Heart left ventricle (tissue), 16 donors: ENCODE results near the gene RIC8A. TPM values are rescaled to one million over a fixed set of nuclear protein-coding genes. Genes with fewer than 3 reads are reported as not detected.

Experiments used
- ATAC-seq, 4 donors: fragments of 200-7000 bp; cut with Tn5 transposase; one replicate each; pipeline ENCODE4 v1.9.1; 2020 to 2022; ENCODE audit warnings: moderate library complexity in 4 of 4, mild to moderate bottlenecking in 3 of 4, moderate number of reproducible peaks in 1 of 4
- DNase-seq, 5 donors: peaks; one replicate each; pipeline ENCODE4 v3.0.0-alpha.2; 2020
- H3K27ac ChIP-seq, 12 donors: fragments of 200-600 bp; sonication (generic) in 4 of 12; one replicate each; pipeline versions ENCODE4 v1.5.0 to v1.8.0; 2016 to 2022; ENCODE audit warnings: mild to moderate bottlenecking in 2 of 12
- H3K27me3 ChIP-seq, 9 donors: fragments of 200-600 bp; sonication (generic) in 2 of 9; one replicate each; pipeline versions ENCODE4 v1.5.1 to v1.8.0; 2016 to 2022; ENCODE audit warnings: mild to moderate bottlenecking in 3 of 9
- H3K36me3 ChIP-seq, 9 donors: fragments of 200-600 bp; sonication (generic) in 2 of 9; one replicate each; pipeline versions ENCODE4 v1.5.0 to v1.8.0; 2018 to 2022; ENCODE audit warnings: mild to moderate bottlenecking in 2 of 9
- H3K4me1 ChIP-seq, 12 donors: fragments of 200-600 bp; sonication (generic) in 4 of 12; one replicate each; pipeline versions ENCODE4 v1.5.0 to v1.8.0; 2016 to 2022; ENCODE audit warnings: mild to moderate bottlenecking in 3 of 12
- H3K4me3 ChIP-seq, 12 donors: fragments of 200-600 bp; sonication (generic) in 4 of 12; one replicate each; pipeline versions ENCODE4 v1.5.0 to v1.8.0; 2017 to 2022; ENCODE audit warnings: mild to moderate bottlenecking in 9 of 12, moderate library complexity in 4 of 12
- H3K9me3 ChIP-seq, 12 donors: fragments of 200-600 bp; sonication (generic) in 4 of 12; one replicate each; pipeline versions ENCODE4 v1.5.0 to v1.8.0; 2016 to 2022; ENCODE audit warnings: mild to moderate bottlenecking in 1 of 12
- CTCF ChIP-seq, 12 donors: fragments of 200-600 bp; sonication (generic) in 4 of 12; IDR thresholded peaks; one replicate each; pipeline versions ENCODE4 v1.5.0 to v1.8.0; 2018 to 2022; ENCODE audit warnings: antibody characterized with exemption in 12 of 12, mild to moderate bottlenecking in 5 of 12
- POLR2A ChIP-seq, 2 donors: fragments of 450-650 bp; IDR thresholded peaks; one replicate each; pipeline ENCODE4 v1.6.1; 2017; ENCODE audit warnings: antibody characterized with exemption in 2 of 2, mild to moderate bottlenecking in 2 of 2, moderate library complexity in 2 of 2
- WGBS, 4 donors: extraction: QIAGEN DNeasy Blood & Tissue Kit in 2 of 4; methylation state at CpG; one replicate each; pipeline versions ENCODE4 v1.1.5 to v1.1.7; 2013 to 2018; 5-methylcytosine and 5-hydroxymethylcytosine counted together
- intact Hi-C, 10 donors: fragments of 100-400 bp; cut with DNase I; formaldehyde crosslinking; loops; one replicate each; pipeline versions ENCODE4 v1.11.1 to v1.14.2; 2022
- polyA plus RNA-seq, 2 donors: library from polyadenylated mRNA; stranded (reverse); fragments of 200-250 nt; gene quantifications; one replicate each; pipeline ENCODE4 v1.2.3, GENCODE V29; 2013
- total RNA-seq, 9 donors: library from RNA; depleted of rRNA in 2 of 9; stranded (reverse); fragments of >200 nt in 2 of 9; fragmentation: NEBNext Ultra II Directional in 3 of 9; extraction: Animal tissue kit (Norgen Biotek cat#: 25700) in 3 of 9; gene quantifications; one replicate each; pipeline versions ENCODE4 v1.1.0 to v1.2.4, GENCODE V29; 2016 to 2023
- donor health status: ischemic (EF 13 %, LVEDD 7.1; RV severe dilation, severe dysfunction).
- donor health status: healthy with polysubstance abuse.
- donor health status: DM: no; HTN: yes; CAD: no.
- donor health status: DM: no; HTN: no; CAD: no.
- donor health status: ischemic (EF 25% LVEDD 6.9; RV normal size, moderate dysfunction).
- donor health status: ischemic (EF 25% LVEDD 5.7; RV mildly dilated, moderate dysfunction).
- donor health status: healthy.
- donor health status: DM: yes; HTN: yes; CAD: no.
- donor health status: ischemic (EF 35%, LVEDD 5.7; RV mildly dilated, moderate dysfunction).
- donor health status: nonischemic (EF 11% LVEDD 7.7; RV severe dilation, severe dysfunction).
- donor health status: DM: yes; HTN: yes; CAD: no.
- donor health status: PGD.
- donor health status: ischemic (EF 29% LVEDD 5.4; RV normal size, mild dysfunction).
- donor health status: nonischemic (EF 23%, LVEDD 6.1; RV moderate dilation, normal function).

The RIC8A gene
- total and polyA plus RNA-seq, 11 donors, result 32.7 to 99.5 (median 74.3) TPM

DNA sequence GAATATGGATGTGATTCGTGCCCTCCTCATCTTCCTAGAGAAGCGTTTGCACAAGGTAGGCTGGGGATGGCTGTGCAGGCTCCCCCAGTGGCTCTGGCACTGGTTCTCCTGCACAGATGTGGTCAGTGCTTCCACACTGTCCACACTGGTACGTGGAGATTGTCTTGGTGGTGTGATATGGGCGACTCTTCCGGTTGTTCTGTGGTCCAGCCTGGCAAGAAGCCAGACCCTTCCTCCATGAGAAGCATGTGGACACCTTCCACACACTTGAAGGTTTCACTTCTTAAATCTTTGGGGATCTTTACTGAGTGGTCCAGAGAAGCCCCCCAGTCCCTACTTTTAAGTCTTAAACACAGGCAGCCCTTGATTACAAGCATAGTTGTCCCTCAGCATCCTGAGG is 3.8 kb downstream of the RIC8A start:
- no peaks in the 10 kb centered on the region for H3K27me3 ChIP-seq
- H3K4me3 ChIP-seq, result no peak overlapping the region
- H3K27ac ChIP-seq, result no peak overlapping the region
- intact Hi-C loops, result loop anchor here in 2 of 10 donors (2.0 to 10.0 kb wide), 2 partner anchors 24 to 154 kb away; partner anchors contain the start of gene B4GALNT4 (in 1 of the 2)
- no peaks in the 10 kb centered on the region for H3K9me3 ChIP-seq
- TF ChIP-seq POLR2A (IDR thresholded peaks at IDR 0.05), result no peak
- no peak for TF ChIP-seq CTCF (IDR thresholded peaks at IDR 0.05)
- peaks cover 0 to 71% (median 68%) of the 10 kb centered on the region in 9 donors for H3K36me3 ChIP-seq
- no peak for ATAC-seq
- no peak for DNase-seq
- 65 to 80% (median 73%) methylated on average over 5 of the region's 5 CpGs for WGBS, 4 donors
- peaks cover 8 to 31% (median 21%) of the 10 kb centered on the region in 12 donors for H3K4me1 ChIP-seq

DNA sequence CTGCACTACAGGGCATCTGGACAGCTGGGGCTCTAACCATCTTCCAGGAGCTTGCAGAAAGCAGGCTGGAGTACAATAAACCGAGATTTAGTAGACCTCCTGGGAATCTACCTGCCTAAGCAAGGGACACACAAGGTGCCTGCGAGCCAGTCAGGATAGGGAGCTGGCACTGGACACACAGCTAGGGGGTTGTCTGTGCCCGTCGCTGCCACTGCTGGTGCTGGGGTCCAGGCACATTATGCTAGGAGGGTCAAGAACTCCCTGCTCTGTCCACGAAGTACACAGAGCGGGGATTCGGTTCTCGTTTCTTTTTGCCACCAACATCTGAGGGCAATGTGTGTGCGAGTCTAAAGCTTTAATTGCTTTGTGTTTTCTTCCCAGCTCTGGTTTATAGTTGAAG is 4.2 kb downstream of the RIC8A start:
- peaks cover 0 to 76% (median 73%) of the 10 kb centered on the region in 9 donors for H3K36me3 ChIP-seq
- no peak overlapping the region for H3K4me3 ChIP-seq
- ATAC-seq, result no peak
- no peaks in the 10 kb centered on the region for H3K27me3 ChIP-seq
- no peaks in the 10 kb centered on the region for H3K9me3 ChIP-seq
- no peak for TF ChIP-seq POLR2A (IDR thresholded peaks at IDR 0.05)
- TF ChIP-seq CTCF (IDR thresholded peaks at IDR 0.05), result no peak
- DNase-seq, result no peak
- WGBS, 4 donors, result 88 to 95% (median 93%) methylated on average over 9 of the region's 9 CpGs
- H3K4me1 ChIP-seq, result peaks cover 8 to 27% (median 18%) of the 10 kb centered on the region in 12 donors
- no peak overlapping the region for H3K27ac ChIP-seq
- intact Hi-C loops, result loop anchor here in 2 of 10 donors (2.0 to 10.0 kb wide), 2 partner anchors 23 to 153 kb away; partner anchors contain the start of gene B4GALNT4 (in 1 of the 2)

GRCh38 chr11:212150-213100 is 4.9 kb downstream of the RIC8A start:
- TF ChIP-seq POLR2A (IDR thresholded peaks at IDR 0.05) (no peak), CTCF (IDR thresholded peaks at IDR 0.05) (no peak)
- ATAC-seq, result no peak
- Histone ChIP-seq H3K9me3 (no peaks in the 10 kb centered on the region), H3K36me3 (peaks cover 0 to 77% (median 74%) of the 10 kb centered on the region in 9 donors), H3K4me3 (no peak overlapping the region), H3K4me1 (peaks cover 8 to 24% (median 18%) of the 10 kb centered on the region in 12 donors), H3K27ac (no peak overlapping the region), H3K27me3 (no peaks in the 10 kb centered on the region)
- DNase-seq, result no peak
- intact Hi-C loops, result loop anchor here in 1 of 10 donors (10.0 kb wide), 1 partner anchor 152 kb away; the partner anchor contains the start of gene B4GALNT4
- WGBS, 4 donors, result 92 to 94% (median 93%) methylated on average over 9 to 17 of the region's 17 CpGs

GRCh38 chr11:213111-213510 is 5.6 kb downstream of the RIC8A start:
- H3K4me1 ChIP-seq, result peaks cover 8 to 24% (median 18%) of the 10 kb centered on the region in 12 donors
- no peak for DNase-seq
- intact Hi-C loops, result loop anchor here in 1 of 10 donors (10.0 kb wide), 1 partner anchor 152 kb away; the partner anchor contains the start of gene B4GALNT4
- no peak overlapping the region for H3K4me3 ChIP-seq
- ATAC-seq, result no peak
- no peak overlapping the region for H3K27ac ChIP-seq
- 80 to 90% (median 85%) methylated on average over 4 of the region's 4 CpGs for WGBS, 4 donors
- no peaks in the 10 kb centered on the region for H3K9me3 ChIP-seq
- H3K36me3 ChIP-seq, result peaks cover 0 to 82% (median 74%) of the 10 kb centered on the region in 9 donors
- no peak for TF ChIP-seq CTCF (IDR thresholded peaks at IDR 0.05)
- TF ChIP-seq POLR2A (IDR thresholded peaks at IDR 0.05), result no peak
- H3K27me3 ChIP-seq, result no peaks in the 10 kb centered on the region
